NCI-H524 (cell line): ENCODE data around the gene RNF212.
"Not testable (repeated sequence)": the region's sequence is repeated elsewhere in the genome, so short reads cannot be mapped to it uniquely, and the experiment has no call there.

Source experiments
- DNase-seq, 2 experiments: peaks; one replicate each; lab custom pipeline; 2025; lab: John Stamatoyannopoulos, UW

The RNF212 gene

DNA sequence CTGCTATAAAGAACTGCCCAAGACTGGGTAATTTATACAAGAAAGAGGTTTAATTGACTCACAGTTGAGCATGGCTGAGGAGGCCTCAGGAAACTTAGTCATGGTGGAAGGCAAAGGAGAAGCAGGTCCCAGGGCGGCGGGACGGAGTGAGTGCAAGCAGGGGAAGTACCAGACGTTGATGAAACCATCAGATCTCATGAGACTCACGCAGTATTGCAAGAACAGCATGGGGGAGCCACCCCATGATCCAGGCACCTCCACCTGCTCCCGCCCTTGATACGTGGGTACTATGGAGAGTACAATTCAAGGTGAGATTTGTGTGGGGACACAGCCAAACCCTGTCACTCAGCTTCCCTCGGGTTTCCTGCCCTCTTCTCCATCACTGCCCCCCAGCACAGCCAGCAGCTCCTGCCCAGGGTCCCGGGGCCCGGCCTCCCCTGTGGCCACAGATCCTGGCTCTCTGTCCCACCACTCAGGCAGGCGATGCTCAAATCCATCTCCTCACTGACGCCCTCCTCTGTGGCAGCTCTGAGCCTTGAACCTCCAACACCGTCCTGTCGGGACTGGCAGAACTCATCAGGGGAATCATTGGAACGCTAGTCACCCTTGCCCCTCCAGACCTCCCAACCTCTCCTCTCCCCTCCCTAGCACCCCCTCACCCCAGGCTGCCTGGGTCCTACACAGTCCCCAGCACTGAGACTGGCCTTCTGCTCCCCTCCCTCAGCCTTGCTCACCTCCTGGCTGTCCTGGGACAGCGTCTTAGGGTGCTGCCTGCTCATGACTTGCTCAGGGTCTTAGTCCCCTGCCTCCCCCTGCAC lies 64.4 kb downstream of the RNF212 start:
- DNase-seq: no peak

- no peak for DNase-seq
Observed at GRCh38 chr4:1047976-1048772, 65.2 kb downstream of the RNF212 start.

DNA sequence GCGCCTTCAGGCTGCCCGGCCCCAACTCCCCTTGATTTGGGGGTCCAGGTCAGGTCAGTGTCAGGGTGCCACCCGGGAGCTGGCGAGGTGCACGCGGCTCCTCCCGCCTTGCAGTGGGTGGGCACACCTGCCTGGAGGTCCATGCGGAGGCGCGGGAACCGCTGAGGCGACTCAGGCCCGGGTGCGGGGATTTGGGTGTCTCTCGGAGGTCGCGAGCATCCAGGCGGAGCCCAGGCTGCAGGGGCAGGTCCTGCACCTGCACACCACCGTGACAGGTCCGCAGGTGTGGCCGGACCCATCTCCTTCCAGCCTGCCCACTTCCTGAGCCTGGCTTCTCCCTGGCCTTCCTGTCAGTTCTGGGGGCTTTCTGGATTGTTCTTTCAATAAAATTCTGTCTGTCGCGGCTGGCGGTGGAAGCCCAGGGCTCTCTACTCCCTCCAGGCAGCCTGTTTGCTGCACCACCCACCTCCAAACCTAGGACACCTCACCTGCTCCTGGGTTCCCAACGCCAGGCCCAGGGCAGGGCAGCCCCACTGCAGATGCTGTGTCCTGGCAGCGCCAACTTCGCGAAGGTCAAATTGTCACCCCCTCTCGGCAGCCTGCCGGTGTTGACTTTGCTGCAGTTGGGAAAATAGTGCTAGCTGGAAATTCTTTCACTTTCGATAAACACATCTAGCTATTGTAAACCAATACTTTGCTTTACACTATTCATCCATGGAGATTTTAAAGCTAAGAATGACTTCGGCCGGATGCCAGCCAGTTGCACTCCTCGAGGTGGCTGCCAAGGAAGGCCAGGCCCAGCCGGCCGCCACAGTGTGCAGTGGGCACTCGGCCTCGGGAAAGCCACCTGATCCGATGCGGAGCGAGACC lies 66.0 kb downstream of the RNF212 start:
- no peak for DNase-seq

DNA sequence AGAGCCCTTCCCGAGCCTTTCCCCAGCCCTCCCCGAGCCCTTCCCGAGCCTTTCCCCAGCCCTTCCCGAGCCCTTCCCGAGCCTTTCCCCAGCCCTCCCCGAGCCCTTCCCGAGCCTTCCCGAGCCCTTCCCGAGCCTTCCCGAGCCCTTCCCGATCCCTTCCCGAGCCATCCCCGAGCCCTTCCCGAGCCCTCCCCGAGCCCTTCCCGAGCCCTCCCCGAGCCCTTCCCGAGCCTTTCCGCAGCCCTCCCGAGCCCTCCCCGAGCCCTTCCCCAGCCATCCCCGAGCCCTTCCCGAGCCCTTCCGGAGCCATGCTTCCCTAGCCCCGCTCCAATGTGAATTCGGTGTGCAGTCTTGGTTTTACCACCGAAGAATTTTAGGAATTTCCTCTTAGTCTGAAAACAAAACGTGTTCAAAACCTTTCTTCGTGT lies 66.8 kb downstream of the RNF212 start:
- not testable (repeated sequence) for DNase-seq

GRCh38 chr4:1045595-1046201 lies 67.7 kb downstream of the RNF212 start:
- DNase-seq: no peak

GRCh38 chr4:1045193-1045594 lies 68.2 kb downstream of the RNF212 start:
- DNase-seq: no peak

DNA sequence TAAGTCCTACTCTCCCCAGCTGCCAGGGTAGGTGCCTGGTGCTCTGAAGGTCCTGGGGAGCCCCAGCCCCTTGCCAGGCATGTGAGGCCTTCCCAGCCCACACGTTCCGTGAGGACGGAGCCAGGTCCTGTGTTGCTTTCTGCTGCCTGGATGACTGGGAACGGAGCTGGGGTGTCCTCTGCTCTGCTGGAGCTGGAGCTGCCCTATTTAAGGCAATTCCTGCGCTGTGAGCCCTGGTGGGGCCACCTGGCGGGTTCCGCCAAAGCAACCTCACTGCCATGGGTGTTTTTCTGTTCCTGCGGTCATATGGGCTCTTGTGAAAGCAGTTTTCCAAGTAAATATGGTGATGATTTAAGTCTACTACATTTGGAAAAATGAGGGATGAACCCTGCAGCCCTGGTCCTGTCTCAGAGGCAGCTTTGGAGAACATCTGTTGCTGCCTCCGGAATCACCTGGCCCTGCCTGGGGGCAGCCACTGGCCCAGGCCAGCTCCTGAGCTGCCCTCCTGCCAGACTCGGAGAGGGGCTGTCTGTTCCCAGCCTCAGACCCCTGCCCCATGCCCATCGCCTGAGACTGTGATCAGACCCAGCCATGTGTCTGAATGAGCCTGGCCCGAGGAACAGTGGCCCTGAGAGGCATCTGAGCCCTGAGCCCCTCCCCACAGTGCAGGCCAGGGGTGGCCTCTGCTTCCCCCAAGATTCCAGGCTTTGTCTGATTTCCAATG lies 68.7 kb downstream of the RNF212 start:
- no peak for DNase-seq

DNA sequence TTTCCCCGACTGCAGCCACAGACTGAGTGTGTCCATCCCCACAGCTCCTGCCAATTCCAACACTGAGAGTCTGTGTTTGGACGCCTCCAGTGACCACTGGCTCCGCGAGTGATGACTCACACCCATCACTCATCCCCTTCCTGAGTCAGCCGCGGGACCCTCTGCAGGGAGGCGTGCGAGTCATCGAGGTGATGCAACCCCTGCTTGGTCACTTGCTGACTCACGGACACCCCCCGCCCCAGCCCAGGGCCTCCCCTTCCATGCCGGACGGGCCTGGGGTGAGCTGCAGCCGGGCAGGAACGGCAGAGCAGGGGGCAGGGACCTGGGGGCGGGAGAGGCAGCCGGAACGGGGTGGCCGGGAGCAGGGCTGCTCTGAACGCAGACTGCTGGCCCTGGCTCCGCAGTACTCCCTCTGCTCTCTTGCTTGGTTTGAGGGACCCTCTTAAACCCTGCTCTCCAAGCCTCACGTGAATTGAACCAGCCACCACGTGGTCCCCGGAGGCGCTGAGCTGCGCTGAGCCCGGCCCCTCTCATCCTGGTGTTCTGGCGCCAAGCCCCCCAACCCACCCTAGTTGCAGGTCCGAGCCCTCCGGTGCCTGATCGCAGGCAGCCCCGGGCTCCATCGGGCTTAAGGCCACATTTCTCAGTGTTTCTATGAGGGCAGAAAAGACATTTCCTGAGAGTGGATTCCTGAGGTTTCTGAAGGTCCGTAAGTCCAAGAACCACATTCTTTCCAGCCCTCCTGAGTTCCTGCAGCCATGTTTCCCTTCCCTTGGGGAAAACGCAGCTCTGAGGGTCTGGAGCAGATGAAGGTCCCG lies 69.5 kb downstream of the RNF212 start:
- DNase-seq: no peak

DNA sequence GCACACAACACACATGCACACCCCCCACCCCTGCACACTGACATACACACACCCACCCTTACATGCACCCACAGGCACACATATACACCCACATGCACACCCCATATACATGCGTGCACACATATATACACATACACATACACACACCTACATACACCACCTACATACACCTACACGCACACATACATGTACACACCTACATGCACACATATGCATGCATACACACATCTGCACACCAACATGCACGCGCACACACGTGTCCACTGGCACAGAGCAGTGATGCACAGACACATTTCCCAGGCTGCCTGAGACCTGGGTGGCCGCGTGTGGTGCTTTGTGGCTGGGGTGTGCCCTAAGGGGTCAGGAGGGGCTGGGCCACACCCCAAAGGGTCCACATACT lies 70.2 kb downstream of the RNF212 start:
- DNase-seq: no peak

DNA sequence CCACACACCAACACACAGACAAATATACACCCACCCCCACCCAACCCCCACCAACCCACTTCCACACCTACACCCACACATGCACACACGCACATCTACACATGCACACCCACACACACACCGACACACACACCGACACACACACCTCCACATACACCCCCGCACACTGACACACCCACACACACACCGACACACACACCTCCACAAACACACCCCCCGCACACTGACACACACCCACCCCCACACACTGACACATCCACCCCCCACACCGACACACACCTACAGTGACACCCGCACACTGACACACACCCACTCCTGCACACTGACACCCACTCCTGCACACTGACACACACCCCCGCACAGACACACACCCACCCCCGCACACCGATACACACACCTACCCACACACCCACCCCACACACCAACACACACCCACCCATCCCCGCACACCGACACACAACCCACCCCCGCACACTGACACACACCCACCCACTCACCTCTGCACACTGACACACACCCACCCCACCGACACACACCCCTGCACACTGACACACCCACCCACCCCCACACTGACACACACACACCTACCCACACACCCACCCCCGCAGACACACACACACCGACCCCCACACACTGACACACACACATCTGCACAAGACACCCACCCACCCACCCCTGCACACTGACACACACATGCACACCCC lies 70.9 kb downstream of the RNF212 start:
- no peak for DNase-seq

DNA sequence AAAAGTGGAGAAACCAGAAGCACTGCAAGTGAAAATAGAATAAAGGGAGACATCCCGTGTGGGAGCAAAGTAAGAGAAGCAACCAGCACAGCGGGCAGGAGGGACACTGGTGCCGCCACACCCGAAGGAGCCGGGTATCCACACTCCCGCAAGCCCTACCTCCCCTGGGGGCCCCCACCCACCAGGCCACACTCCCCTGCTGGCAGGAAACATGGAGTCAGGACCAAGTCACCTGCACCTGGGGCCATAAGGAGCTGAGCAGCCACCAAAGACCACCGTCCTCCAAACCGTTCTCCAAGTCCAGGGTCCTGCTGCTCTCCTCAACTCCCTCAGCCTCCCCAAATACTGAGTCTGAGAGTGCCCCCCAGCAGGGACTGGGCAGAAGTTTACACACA lies 71.4 kb downstream of the RNF212 start:
- no peak for DNase-seq

DNA sequence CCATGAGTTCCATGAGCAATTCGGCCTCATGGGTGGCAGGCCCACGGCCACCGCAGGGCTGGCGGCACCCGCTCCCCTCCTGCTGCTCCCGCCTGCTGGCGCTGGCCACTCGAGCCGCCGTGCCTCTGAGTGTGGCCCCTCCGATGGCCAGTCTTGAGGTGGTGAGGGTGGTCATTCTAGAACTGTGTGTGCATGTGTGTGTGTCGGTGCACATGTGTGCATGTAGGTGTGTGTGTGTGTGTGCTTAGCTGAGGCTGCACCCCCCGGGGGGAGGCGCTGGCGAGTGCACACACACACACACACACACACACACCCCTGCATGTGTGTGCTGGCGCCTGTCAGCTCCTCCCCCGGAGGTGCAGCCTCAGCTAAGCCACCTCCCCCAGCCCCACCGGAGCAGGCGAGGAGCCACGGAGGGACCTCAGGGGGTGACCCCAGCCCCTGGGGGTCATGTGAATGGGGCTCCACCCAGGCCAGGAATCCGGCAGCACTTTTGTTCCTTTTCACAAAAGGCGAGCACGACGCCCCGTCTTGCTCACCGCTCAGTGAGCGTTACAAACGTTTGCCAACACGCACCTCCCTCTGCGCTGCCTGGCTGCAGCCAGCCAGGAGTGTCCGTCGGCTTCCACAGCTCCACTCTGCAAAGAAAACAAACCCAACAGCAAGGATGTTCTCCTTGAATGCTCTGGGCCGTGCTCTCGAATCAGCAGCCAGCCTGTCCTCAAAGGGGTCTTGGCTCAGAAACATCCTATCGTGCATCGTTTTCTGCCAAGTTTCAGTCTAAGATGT lies 72.0 kb downstream of the RNF212 start:
- no peak for DNase-seq

- DNase-seq: no peak
Observed at GRCh38 chr4:1040344-1041146, 72.8 kb downstream of the RNF212 start.

GRCh38 chr4:1039493-1040343 lies 73.6 kb downstream of the RNF212 start:
- DNase-seq: no peak

- DNase-seq: no peak
Observed at GRCh38 chr4:1038948-1039492, 74.3 kb downstream of the RNF212 start.

- no peak for DNase-seq
Observed at GRCh38 chr4:1036976-1037810, 76.2 kb downstream of the RNF212 start.
